GM19455 (cell line): ENCODE measurements around the gene KCNMB2.
"Not testable (repeated sequence)": the region's sequence is repeated elsewhere in the genome, so short reads cannot be mapped to it uniquely, and the experiment has no call there.

ENCODE experiments used
- ATAC-seq: cut with Tn5 transposase; IDR thresholded peaks from one replicate; pipeline ENCODE4 v1.9.1; 2021; ENCODE audit not compliant: unreplicated experiment

Gene KCNMB2

GRCh38 chr3:178849199-178849910, 313.1 kb downstream of the KCNMB2 start:
- no peak for ATAC-seq

GRCh38 chr3:178850450-178851190, 314.4 kb downstream of the KCNMB2 start:
- ATAC-seq = no peak

GRCh38 chr3:178851564-178851963, 315.3 kb downstream of the KCNMB2 start:
- no peak for ATAC-seq

GRCh38 chr3:178856804-178857203, 320.6 kb downstream of the KCNMB2 start:
- ATAC-seq = no peak

GRCh38 chr3:178859386-178859785, 323.1 kb downstream of the KCNMB2 start:
- no peak for ATAC-seq

- not testable (repeated sequence) for ATAC-seq
These were observed 323.7 kb downstream of the KCNMB2 start for GRCh38 chr3:178859900-178860436.

GRCh38 chr3:178868681-178869080, 332.4 kb downstream of the KCNMB2 start:
- no peak for ATAC-seq

GRCh38 chr3:178870085-178870484, 333.8 kb downstream of the KCNMB2 start:
- ATAC-seq = no peak

GRCh38 chr3:178875157-178875556, 338.9 kb downstream of the KCNMB2 start:
- ATAC-seq = no peak

GRCh38 chr3:178875836-178876235, 339.6 kb downstream of the KCNMB2 start:
- no peak for ATAC-seq

GRCh38 chr3:178880274-178880673, 344.0 kb downstream of the KCNMB2 start:
- ATAC-seq = no peak
